Gastrocnemius medialis (tissue), 4 donors: ENCODE results near the gene PLCH1. TPM values are rescaled to one million over a fixed set of nuclear protein-coding genes. Genes with fewer than 3 reads are reported as not detected.

Experiments used
- ATAC-seq, 2 donors: fragments of 150-250 bp; one replicate each; pipeline ENCODE4 v1.9.1; 2016
- DNase-seq, 2 donors: peaks; one replicate each; pipeline ENCODE4 v3.0.0-alpha.2; 2019
- H3K27ac ChIP-seq, 4 donors: fragments of 200-600 bp; sonication (generic); 1 replicate in 1 of 4; 2 replicates in 3 of 4; pipeline ENCODE4 v1.5.1; 2016 to 2018; ENCODE audit warnings: mild to moderate bottlenecking in 2 of 4, moderate library complexity in 1 of 4
- H3K27me3 ChIP-seq, 3 donors: fragments of 200-600 bp; sonication (generic) in 2 of 3; 1 replicate in 1 of 3; 2 replicates in 2 of 3; pipeline versions ENCODE4 v1.5.1 to v1.6.0; 2016 to 2019; ENCODE audit warnings: mild to moderate bottlenecking in 1 of 3, moderate library complexity in 1 of 3
- H3K36me3 ChIP-seq, 2 donors: fragments of 200-600 bp; sonication (generic) in 1 of 2; one replicate each; pipeline ENCODE4 v1.5.1; 2017 to 2018
- H3K4me1 ChIP-seq, 2 donors: fragments of 200-600 bp; sonication (generic) in 1 of 2; one replicate each; pipeline ENCODE4 v1.5.1; 2016 to 2017; ENCODE audit warnings: mild to moderate bottlenecking in 2 of 2
- H3K4me3 ChIP-seq, 4 donors: fragments of 200-600 bp; sonication (generic) in 3 of 4; 1 replicate in 1 of 4; 2 replicates in 3 of 4; pipeline ENCODE4 v1.5.1; 2016 to 2019; ENCODE audit warnings: mild to moderate bottlenecking in 2 of 4
- H3K9me3 ChIP-seq, 3 donors: fragments of 200-600 bp; sonication (generic) in 2 of 3; 1 replicate in 1 of 3; 2 replicates in 2 of 3; pipeline ENCODE4 v1.5.1; 2016 to 2019
- POLR2A ChIP-seq, 2 donors: fragments of 450-650 bp; IDR thresholded peaks; one replicate each; pipeline ENCODE4 v1.6.1; 2017; ENCODE audit warnings: antibody characterized with exemption in 2 of 2, mild to moderate bottlenecking in 2 of 2, moderate library complexity in 2 of 2
- in situ Hi-C, 4 donors: fragments of 200-750 bp; cut with MboI; loops; one replicate each; pipeline versions ENCODE4 v1.15.0 to v1.8.0; 2017; ENCODE audit warnings: low sequenced_read_pairs in 4 of 4
- intact Hi-C: fragments of 100-400 bp; cut with DNase I; formaldehyde crosslinking; loops from one replicate; pipeline ENCODE4 v1.15.1; 2023; ENCODE audit warnings: low total_unique reads
- total RNA-seq, 4 donors: library from RNA; depleted of rRNA; stranded (reverse); fragments of >200 nt; gene quantifications; one replicate each; pipeline versions ENCODE4 v1.1.0 to v1.2.3, GENCODE V29; 2016
- TF ChIP-seq, protein P1 (sequence below), 5 experiments: fragments of 450-650 bp in 3 of 5; fragments of 200-600 bp in 2 of 5; sonication (generic) in 2 of 5; IDR thresholded peaks in 4 of 5; conservative IDR thresholded peaks in 1 of 5; 1 replicate in 4 of 5; 2 replicates in 1 of 5; pipeline ENCODE4 v1.5.1; 2016 to 2019; ENCODE audit warnings: antibody characterized with exemption in 5 of 5, mild to moderate bottlenecking in 3 of 5, moderate library complexity in 3 of 5

Gene PLCH1
- total RNA-seq, 4 donors from 2014 or later = 0.07 to 0.33 (median 0.10) TPM; not detected in 1

DNA sequence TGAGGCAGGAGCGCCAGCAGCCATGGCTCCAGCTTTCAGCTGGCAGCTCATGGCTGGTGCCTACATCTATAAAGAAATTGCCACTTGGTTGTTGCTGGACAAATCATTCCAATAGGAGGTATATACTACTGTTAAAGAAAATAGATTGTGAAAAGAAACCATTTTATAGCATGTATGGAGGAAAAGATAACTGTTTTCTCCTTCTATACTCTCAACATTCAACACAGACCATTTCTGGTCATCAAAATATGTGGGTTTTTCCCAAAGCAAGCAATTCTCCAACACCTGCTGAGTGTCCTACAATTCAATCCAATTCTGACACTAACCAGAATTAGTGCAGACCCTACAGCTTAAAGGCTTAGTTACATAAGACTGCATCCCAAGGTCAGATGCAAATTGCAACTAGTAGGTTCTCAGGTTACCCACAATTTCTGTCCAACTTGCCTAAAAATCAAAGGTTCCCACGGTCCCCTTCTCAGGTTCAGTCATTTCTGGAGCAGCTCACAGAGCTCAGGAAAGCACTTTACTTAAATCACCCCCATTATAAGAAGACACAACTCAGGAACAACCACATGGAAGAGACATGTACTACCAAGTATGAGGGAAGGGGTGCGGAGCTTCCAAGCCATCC lies 409.0 kb downstream of the PLCH1 start:
- Histone ChIP-seq H3K4me1 (no peaks in the 10 kb centered on the region), H3K27me3 (no peaks in the 10 kb centered on the region), H3K27ac (no peak overlapping the region), H3K36me3 (no peaks in the 10 kb centered on the region), H3K9me3 (no peaks in the 10 kb centered on the region), H3K4me3 (no peak overlapping the region)
- intact Hi-C loops (no loop called here), in situ Hi-C loops (loop anchor here in 3 of 4 donors (25.0 kb wide), 2 partner anchors 374 to 999 kb away; no protein-coding TSS in a partner anchor)
- ATAC-seq (no peak), DNase-seq (no peak)
- TF ChIP-seq, protein P1, sequence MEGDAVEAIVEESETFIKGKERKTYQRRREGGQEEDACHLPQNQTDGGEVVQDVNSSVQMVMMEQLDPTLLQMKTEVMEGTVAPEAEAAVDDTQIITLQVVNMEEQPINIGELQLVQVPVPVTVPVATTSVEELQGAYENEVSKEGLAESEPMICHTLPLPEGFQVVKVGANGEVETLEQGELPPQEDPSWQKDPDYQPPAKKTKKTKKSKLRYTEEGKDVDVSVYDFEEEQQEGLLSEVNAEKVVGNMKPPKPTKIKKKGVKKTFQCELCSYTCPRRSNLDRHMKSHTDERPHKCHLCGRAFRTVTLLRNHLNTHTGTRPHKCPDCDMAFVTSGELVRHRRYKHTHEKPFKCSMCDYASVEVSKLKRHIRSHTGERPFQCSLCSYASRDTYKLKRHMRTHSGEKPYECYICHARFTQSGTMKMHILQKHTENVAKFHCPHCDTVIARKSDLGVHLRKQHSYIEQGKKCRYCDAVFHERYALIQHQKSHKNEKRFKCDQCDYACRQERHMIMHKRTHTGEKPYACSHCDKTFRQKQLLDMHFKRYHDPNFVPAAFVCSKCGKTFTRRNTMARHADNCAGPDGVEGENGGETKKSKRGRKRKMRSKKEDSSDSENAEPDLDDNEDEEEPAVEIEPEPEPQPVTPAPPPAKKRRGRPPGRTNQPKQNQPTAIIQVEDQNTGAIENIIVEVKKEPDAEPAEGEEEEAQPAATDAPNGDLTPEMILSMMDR (IDR thresholded peaks at IDR 0.05 in 4 of 5, conservative IDR thresholded peaks at IDR 0.05 in 1 of 5) = no peak
- no peak for TF ChIP-seq POLR2A (IDR thresholded peaks at IDR 0.05)

DNA sequence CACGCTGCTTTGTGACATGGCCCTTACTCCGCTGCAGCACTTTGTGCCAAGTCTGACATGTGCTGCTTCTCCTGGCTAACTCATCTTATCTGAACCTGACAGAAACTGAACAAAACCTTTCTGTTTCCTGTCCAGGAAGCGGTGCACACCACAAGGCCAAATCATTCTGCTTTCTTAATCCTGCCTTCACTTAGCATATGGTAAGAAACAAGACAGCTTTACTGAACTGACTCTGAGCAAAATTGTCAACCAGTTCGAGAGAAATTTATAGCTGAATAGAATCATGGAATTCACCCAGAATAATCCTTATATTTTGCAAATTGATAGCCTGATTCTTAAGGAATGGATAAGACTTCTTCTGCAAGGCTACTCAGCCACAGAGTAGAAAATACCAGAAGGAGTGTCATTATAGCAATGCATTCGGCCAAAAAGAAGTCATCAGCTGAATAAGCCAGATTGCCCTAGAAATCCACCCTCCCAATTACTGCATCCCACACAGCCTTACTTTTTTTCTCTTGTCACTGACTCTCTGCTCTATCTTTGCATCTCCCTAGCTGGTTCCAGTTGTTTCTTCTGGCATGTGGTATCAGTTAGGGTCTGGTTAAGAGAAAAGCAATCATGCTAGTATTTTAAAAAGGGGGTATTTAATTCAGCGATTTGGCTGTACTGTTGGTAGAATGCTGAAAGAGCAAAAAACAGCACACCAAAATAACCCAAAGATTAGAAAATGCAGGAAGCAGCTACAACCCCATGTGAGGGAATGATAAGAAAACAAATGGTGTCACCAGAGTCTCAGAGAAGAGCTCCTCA lies 409.8 kb downstream of the PLCH1 start:
- no peaks in the 10 kb centered on the region for H3K27me3 ChIP-seq
- in situ Hi-C loops (loop anchor here in 3 of 4 donors (25.0 kb wide), 2 partner anchors 373 to 998 kb away; no protein-coding TSS in a partner anchor), intact Hi-C loops (no loop called here)
- no peaks in the 10 kb centered on the region for H3K4me1 ChIP-seq
- no peak overlapping the region for H3K27ac ChIP-seq
- H3K4me3 ChIP-seq = no peak overlapping the region
- DNase-seq (no peak), ATAC-seq (no peak)
- no peaks in the 10 kb centered on the region for H3K36me3 ChIP-seq
- no peaks in the 10 kb centered on the region for H3K9me3 ChIP-seq
- TF ChIP-seq POLR2A (IDR thresholded peaks at IDR 0.05) = no peak
- TF ChIP-seq, protein P1 (IDR thresholded peaks at IDR 0.05 in 4 of 5, conservative IDR thresholded peaks at IDR 0.05 in 1 of 5) = no peak

DNA sequence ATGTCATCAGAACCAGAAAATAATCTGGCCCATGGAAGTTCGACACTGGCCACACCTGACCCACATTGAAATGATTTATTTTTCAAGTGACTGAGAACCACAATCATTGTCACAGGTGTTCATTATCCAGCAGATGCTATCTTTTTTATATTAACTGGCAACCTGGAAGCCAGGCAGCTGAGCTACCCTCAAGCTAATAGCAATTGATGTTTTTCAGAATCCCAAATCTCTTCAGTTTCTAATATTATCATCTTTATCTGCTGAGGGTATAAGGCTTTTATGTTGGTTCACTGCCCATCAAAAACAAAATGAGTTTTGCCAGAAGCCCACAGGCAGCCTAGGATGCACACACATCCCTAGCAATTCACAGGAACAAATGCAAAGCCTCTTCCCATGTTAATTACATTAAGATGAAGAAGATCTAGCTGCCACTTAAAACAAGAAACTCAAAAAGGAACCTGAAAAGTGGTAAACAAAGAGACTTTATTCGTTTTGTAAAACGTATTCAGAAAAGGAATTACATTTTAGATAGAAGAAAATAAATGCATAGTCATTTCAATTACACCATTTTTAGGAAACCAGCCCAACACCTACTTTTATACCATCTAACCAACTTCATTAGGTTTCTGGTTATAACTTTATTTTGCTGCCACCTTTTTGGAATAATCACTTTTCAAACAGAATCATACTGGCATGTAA lies 410.5 kb downstream of the PLCH1 start:
- DNase-seq = no peak
- Histone ChIP-seq H3K27ac (no peak overlapping the region), H3K9me3 (no peaks in the 10 kb centered on the region), H3K4me1 (no peaks in the 10 kb centered on the region), H3K36me3 (no peaks in the 10 kb centered on the region), H3K4me3 (no peak overlapping the region), H3K27me3 (no peaks in the 10 kb centered on the region)
- no peak for ATAC-seq
- in situ Hi-C loops = loop anchor here in 3 of 4 donors (25.0 kb wide), 2 partner anchors 372 to 997 kb away; no protein-coding TSS in a partner anchor
- intact Hi-C loops = no loop called here
- no peak for TF ChIP-seq POLR2A (IDR thresholded peaks at IDR 0.05)
- TF ChIP-seq, protein P1 (IDR thresholded peaks at IDR 0.05 in 4 of 5, conservative IDR thresholded peaks at IDR 0.05 in 1 of 5) = no peak

DNA sequence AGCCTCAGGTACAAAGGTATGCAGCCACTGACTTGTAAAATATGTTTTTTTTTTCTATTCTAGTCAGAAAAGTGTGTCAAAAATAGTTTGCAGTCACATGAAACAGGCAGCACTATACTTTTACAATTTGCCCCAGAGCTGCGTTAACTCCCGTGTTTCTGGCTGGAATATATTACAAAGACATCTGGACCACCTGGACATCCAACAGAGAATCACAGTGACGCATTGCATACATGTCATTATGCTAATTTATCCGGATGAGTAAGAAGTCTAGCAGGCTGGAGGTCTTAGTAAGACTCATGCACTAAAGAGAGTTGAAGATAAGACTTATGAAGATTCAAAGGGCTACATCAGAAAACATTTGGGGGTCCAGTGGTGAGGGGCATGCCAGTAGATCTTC lies 412.2 kb downstream of the PLCH1 start:
- intact Hi-C loops (no loop called here), in situ Hi-C loops (loop anchor here in 3 of 4 donors (25.0 kb wide), 2 partner anchors 370 to 995 kb away; no protein-coding TSS in a partner anchor)
- TF ChIP-seq, protein P1 (IDR thresholded peaks at IDR 0.05 in 4 of 5, conservative IDR thresholded peaks at IDR 0.05 in 1 of 5) = no peak
- TF ChIP-seq POLR2A (IDR thresholded peaks at IDR 0.05) = no peak
- DNase-seq (no peak), ATAC-seq (no peak)
- Histone ChIP-seq H3K4me3 (no peak overlapping the region), H3K27me3 (no peaks in the 10 kb centered on the region), H3K9me3 (no peaks in the 10 kb centered on the region), H3K27ac (no peak overlapping the region), H3K4me1 (no peaks in the 10 kb centered on the region), H3K36me3 (no peaks in the 10 kb centered on the region)
